NCI-H510A treated with DMSO at 0.1 percent for 48 hours (cell line): ENCODE results near the gene ENO1.

ENCODE experiments used
- DNase-seq: peaks from one replicate; lab custom pipeline; 2025; lab: John Stamatoyannopoulos, UW

Gene ENO1

GRCh38 chr1:8870616-8871538 lies 7.6 kb downstream of the ENO1 start:
- no peak for DNase-seq

- no peak for DNase-seq
Observed at GRCh38 chr1:8870103-8870502, 8.4 kb downstream of the ENO1 start.

GRCh38 chr1:8867878-8868567 lies 10.5 kb downstream of the ENO1 start:
- DNase-seq, result no peak

- DNase-seq, result no peak
Observed at GRCh38 chr1:8866792-8867415, 11.6 kb downstream of the ENO1 start.

- no peak for DNase-seq
Observed at GRCh38 chr1:8866173-8866791, 12.2 kb downstream of the ENO1 start.

GRCh38 chr1:8864713-8865344 lies 13.7 kb downstream of the ENO1 start:
- no peak for DNase-seq

GRCh38 chr1:8863794-8864233 lies 14.7 kb downstream of the ENO1 start:
- DNase-seq, result no peak

GRCh38 chr1:8863138-8863537 lies 15.3 kb downstream of the ENO1 start:
- no peak for DNase-seq

- DNase-seq, result peak; percentile 39
Observed at GRCh38 chr1:8862528-8862927, 16.0 kb downstream of the ENO1 start.

- DNase-seq, result no peak
Observed at GRCh38 chr1:8860738-8861516, 17.6 kb downstream of the ENO1 start.

- peak; percentile 94 for DNase-seq
Observed at GRCh38 chr1:8858888-8859706, 19.4 kb downstream of the ENO1 start.

- no peak for DNase-seq
Observed at GRCh38 chr1:8858112-8858668, 20.3 kb downstream of the ENO1 start.

- DNase-seq, result no peak
Observed at GRCh38 chr1:8856689-8857412, 21.6 kb downstream of the ENO1 start.

- DNase-seq, result no peak
Observed at GRCh38 chr1:8854240-8854639, 24.2 kb downstream of the ENO1 start.

GRCh38 chr1:8851060-8851459 lies 27.4 kb downstream of the ENO1 start:
- DNase-seq, result no peak

GRCh38 chr1:8848663-8849386 lies 29.7 kb downstream of the ENO1 start:
- DNase-seq, result peak; percentile 100

GRCh38 chr1:8847990-8848389 lies 30.5 kb downstream of the ENO1 start:
- peak; percentile 97 for DNase-seq

- DNase-seq, result no peak
Observed at GRCh38 chr1:8846263-8846662, 32.2 kb downstream of the ENO1 start.
